HG02623 (cell line): ENCODE results near the gene RNF14.

Source experiments
- ATAC-seq: cut with Tn5 transposase; IDR thresholded peaks from one replicate; pipeline ENCODE4 v1.9.1; 2021; ENCODE audit warnings: moderate library complexity; ENCODE audit not compliant: unreplicated experiment

The RNF14 gene

GRCh38 chr5:141947316-141947715, 21.6 kb upstream of the RNF14 start:
- ATAC-seq: no peak

GRCh38 chr5:141948812-141949211, 20.1 kb upstream of the RNF14 start:
- ATAC-seq: no peak

GRCh38 chr5:141949511-141949910, 19.4 kb upstream of the RNF14 start:
- ATAC-seq: no peak

- no peak for ATAC-seq
These were observed 18.5 kb upstream of the RNF14 start for GRCh38 chr5:141950207-141951005.

- peak; percentile 61 for ATAC-seq
These were observed 17.5 kb upstream of the RNF14 start for GRCh38 chr5:141951332-141951781.

GRCh38 chr5:141952020-141952419, 16.9 kb upstream of the RNF14 start:
- ATAC-seq: no peak

GRCh38 chr5:141954194-141954593, 14.7 kb upstream of the RNF14 start:
- no peak for ATAC-seq

GRCh38 chr5:141957367-141957996, 11.4 kb upstream of the RNF14 start:
- ATAC-seq: no peak

- ATAC-seq: no peak
These were observed 10.8 kb upstream of the RNF14 start, which contains the start of gene PCDH12 for GRCh38 chr5:141958113-141958512. Gene PCDH12, minus strand, starts transcription at chr5:141958202. Its CDS starts 351 bp downstream, at chr5:141957851.

- no peak for ATAC-seq
These were observed 10.2 kb upstream of the RNF14 start for GRCh38 chr5:141958546-141959172.

- ATAC-seq: no peak
These were observed 8.9 kb upstream of the RNF14 start for GRCh38 chr5:141960018-141960417.

GRCh38 chr5:141960449-141961323, 8.2 kb upstream of the RNF14 start:
- peak; percentile 94 for ATAC-seq

GRCh38 chr5:141961466-141961865, 7.4 kb upstream of the RNF14 start:
- ATAC-seq: no peak

GRCh38 chr5:141963701-141964100, 5.2 kb upstream of the RNF14 start:
- ATAC-seq: no peak

GRCh38 chr5:141965071-141965470, 3.8 kb upstream of the RNF14 start:
- ATAC-seq: no peak

- ATAC-seq: no peak
These were observed 2.5 kb upstream of the RNF14 start for GRCh38 chr5:141966275-141966962.

GRCh38 chr5:141966963-141967333, 2.0 kb upstream of the RNF14 start:
- no peak for ATAC-seq

GRCh38 chr5:141969783-141970771, 1.2 kb downstream of the RNF14 start:
- peak; percentile 52 for ATAC-seq
